Bronchial epithelial cell (primary cell): ENCODE data around the gene TTC13. TPM values are rescaled to one million over a fixed set of nuclear protein-coding genes. Genes with fewer than 3 reads are reported as not detected.

Experiments
- DNase-seq: peaks from one replicate; pipeline ENCODE4 v3.0.0-alpha.2; 2010; ENCODE audit warnings: low read depth
- FAIRE-seq: peaks from 2 replicates; lab custom pipeline; 2011; peaks lifted over from hg19 to GRCh38; lab: Jason Lieb, UNC
- H3K27me3 ChIP-seq: 2 replicates; pipeline ENCODE4 v1.5.1; 2011; ENCODE audit warnings: low read length; ENCODE audit not compliant: control insufficient read depth, insufficient read depth
- H3K36me3 ChIP-seq: 2 replicates; pipeline ENCODE4 v1.5.1; 2011; ENCODE audit warnings: low read length; ENCODE audit not compliant: control insufficient read depth, insufficient read depth
- H3K4me3 ChIP-seq: 2 replicates; pipeline ENCODE4 v1.5.1; 2011; ENCODE audit warnings: mild to moderate bottlenecking, low read depth, low read length, control low read depth
- CTCF ChIP-seq: IDR thresholded peaks from 2 replicates; pipeline ENCODE4 v1.5.1; 2011; ENCODE audit warnings: mild to moderate bottlenecking, moderate library complexity, low read length, control low read depth, inconsistent platforms; ENCODE audit not compliant: insufficient read depth, severe bottlenecking
- total RNA-seq: library from RNA; depleted of rRNA; stranded (reverse); fragments of >200 nt; gene quantifications from 2 replicates; pipeline ENCODE4 v1.2.1, GENCODE V29; 2014

TTC13 gene
- total RNA-seq, 1 donor from 2014 or later, result 8.7 TPM

- FAIRE-seq (no peak), DNase-seq (no peak)
- H3K27me3 ChIP-seq, result no peaks in the 10 kb centered on the region
- no peak overlapping the region for H3K4me3 ChIP-seq
- no peaks in the 10 kb centered on the region for H3K36me3 ChIP-seq
- no peak for TF ChIP-seq CTCF
Observed at GRCh38 chr1:230958370-230958769, 20.3 kb downstream of the TTC13 start.

- H3K4me3 ChIP-seq, result no peak overlapping the region
- no peaks in the 10 kb centered on the region for H3K27me3 ChIP-seq
- H3K36me3 ChIP-seq, result no peaks in the 10 kb centered on the region
- FAIRE-seq (no peak), DNase-seq (no peak)
- TF ChIP-seq CTCF, result no peak
Observed at GRCh38 chr1:230957580-230957989, 21.1 kb downstream of the TTC13 start.

GRCh38 chr1:230950404-230950803 lies 28.3 kb downstream of the TTC13 start:
- Histone ChIP-seq H3K4me3 (no peak overlapping the region), H3K27me3 (no peaks in the 10 kb centered on the region), H3K36me3 (no peaks in the 10 kb centered on the region)
- FAIRE-seq (no peak), DNase-seq (no peak)
- no peak for TF ChIP-seq CTCF

GRCh38 chr1:230948903-230949302 lies 29.8 kb downstream of the TTC13 start:
- FAIRE-seq (no peak), DNase-seq (no peak)
- no peaks in the 10 kb centered on the region for H3K36me3 ChIP-seq
- TF ChIP-seq CTCF, result no peak
- no peaks in the 10 kb centered on the region for H3K27me3 ChIP-seq
- no peak overlapping the region for H3K4me3 ChIP-seq

- no peak for FAIRE-seq
Observed at GRCh38 chr1:230948301-230948700, 30.4 kb downstream of the TTC13 start.

More at GRCh38 chr1:230948301-230948700, 30.4 kb downstream of the TTC13 start:
- H3K4me3 ChIP-seq, result no peak overlapping the region
- H3K27me3 ChIP-seq, result no peaks in the 10 kb centered on the region
- no peaks in the 10 kb centered on the region for H3K36me3 ChIP-seq
- no peak for DNase-seq
- no peak for TF ChIP-seq CTCF
